ENCODE data around the gene KLHDC3.
"Not testable (repeated sequence)": the region's sequence is repeated elsewhere in the genome, so short reads cannot be mapped to it uniquely, and the experiment has no call there.

KLHDC3 gene

DNA sequence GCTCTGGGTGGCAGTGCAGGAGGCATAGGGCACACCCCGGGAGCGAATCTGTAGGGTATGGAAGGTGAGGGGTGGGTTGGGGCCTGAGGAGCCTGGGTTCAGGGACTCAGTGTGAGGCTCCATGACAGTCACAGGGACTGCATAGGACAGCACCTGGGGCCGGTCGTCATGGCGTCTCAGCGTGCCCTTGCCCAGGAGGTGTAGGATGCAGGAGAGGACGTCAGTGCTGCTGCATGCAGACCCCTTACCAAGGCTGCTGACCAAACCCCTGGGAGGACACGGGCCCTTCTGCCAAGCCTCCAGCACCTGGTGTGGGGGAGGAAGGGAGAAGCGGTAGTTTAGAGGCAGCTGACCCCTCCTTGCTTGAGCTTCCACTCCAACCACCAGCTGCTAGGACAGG lies 23.7 kb downstream of the KLHDC3 start:
- TF ChIP-seq, protein P1, sequence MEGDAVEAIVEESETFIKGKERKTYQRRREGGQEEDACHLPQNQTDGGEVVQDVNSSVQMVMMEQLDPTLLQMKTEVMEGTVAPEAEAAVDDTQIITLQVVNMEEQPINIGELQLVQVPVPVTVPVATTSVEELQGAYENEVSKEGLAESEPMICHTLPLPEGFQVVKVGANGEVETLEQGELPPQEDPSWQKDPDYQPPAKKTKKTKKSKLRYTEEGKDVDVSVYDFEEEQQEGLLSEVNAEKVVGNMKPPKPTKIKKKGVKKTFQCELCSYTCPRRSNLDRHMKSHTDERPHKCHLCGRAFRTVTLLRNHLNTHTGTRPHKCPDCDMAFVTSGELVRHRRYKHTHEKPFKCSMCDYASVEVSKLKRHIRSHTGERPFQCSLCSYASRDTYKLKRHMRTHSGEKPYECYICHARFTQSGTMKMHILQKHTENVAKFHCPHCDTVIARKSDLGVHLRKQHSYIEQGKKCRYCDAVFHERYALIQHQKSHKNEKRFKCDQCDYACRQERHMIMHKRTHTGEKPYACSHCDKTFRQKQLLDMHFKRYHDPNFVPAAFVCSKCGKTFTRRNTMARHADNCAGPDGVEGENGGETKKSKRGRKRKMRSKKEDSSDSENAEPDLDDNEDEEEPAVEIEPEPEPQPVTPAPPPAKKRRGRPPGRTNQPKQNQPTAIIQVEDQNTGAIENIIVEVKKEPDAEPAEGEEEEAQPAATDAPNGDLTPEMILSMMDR (IDR thresholded peaks at IDR 0.05; ENCODE audit: low read depth, low read length, missing control alignments) = no peak
- DNase-seq = no peak
- in situ Hi-C loops (cut with HindIII; ENCODE audit: low pct_ligation_motif_present, low sequenced_read_pairs) = no loop called here
- H3K27me3 ChIP-seq (replicated peaks) = no peaks in the 10 kb centered on the region
- H3K4me3 ChIP-seq (ENCODE audit: low read depth, low read length) = no peak overlapping the region
- no peak overlapping the region for H3K27ac ChIP-seq
- peaks cover 68% of the 10 kb centered on the region for H3K36me3 ChIP-seq (replicated peaks)

DNA sequence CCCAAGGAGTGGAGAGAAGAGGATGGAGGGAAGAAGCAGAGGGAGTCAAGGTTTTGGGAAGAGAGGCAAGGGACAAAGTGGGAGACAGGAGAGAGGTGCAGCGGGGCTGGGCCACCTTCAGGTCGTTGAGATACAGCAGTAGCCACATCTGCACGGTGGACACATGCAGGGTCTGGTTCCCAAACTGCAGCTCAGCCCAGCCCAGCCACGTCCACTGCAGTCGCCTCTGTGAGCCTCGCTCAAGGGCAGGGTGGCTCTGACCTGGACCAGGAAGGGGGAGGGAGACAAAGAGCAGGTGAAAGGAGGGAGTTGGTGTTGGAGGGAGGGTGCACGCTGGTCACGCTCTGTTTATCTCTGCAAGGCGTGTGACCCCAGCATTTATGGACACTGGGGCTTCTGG lies 24.7 kb downstream of the KLHDC3 start:
- peaks cover 73% of the 10 kb centered on the region for H3K36me3 ChIP-seq (replicated peaks)
- no peak for DNase-seq
- TF ChIP-seq, protein P1 (IDR thresholded peaks at IDR 0.05; ENCODE audit: low read depth, low read length, missing control alignments) = no peak
- no peak overlapping the region for H3K27ac ChIP-seq
- H3K27me3 ChIP-seq (replicated peaks) = no peaks in the 10 kb centered on the region
- H3K4me3 ChIP-seq (ENCODE audit: low read depth, low read length) = no peak overlapping the region
- in situ Hi-C loops (cut with HindIII; ENCODE audit: low pct_ligation_motif_present, low sequenced_read_pairs) = no loop called here

DNA sequence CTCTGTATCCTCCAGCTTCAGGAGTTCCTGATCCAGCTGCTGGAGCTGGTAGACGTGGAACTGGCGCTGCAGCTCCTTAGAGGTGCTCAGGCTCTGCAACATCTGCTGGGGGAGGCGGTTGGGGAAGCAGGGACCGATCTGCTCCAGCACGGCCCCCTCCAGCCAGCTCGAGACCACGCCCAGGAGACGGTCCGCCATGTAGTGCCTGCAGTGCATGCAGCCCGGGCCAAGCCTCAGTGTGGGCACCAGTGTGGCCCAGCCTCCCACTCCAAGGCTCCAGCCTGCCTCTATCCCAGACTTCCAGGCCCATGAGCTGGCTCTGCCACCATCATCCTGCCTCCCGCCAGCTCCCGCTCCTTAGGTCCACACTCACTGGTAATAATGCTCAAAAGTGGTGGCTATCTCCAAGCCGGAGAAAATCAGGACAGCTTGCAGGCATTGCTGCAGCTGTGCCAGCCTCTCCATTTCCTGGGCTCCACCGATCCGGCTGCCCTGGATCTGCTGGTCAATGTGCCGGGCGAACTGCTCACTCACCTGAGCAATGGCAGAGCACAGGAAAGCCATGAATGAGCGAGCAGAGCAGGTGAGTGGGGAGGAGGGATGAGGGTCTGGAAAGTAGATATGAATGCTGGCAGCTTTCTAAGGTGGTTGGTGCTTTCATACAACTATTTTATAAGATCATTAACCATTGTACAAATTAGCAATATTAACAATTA lies 26.7 kb downstream of the KLHDC3 start:
- peaks cover 72% of the 10 kb centered on the region for H3K36me3 ChIP-seq (replicated peaks)
- TF ChIP-seq, protein P1 (IDR thresholded peaks at IDR 0.05; ENCODE audit: low read depth, low read length, missing control alignments) = no peak
- H3K27me3 ChIP-seq (replicated peaks) = no peaks in the 10 kb centered on the region
- H3K27ac ChIP-seq = no peak overlapping the region
- no peak for DNase-seq
- H3K4me3 ChIP-seq (ENCODE audit: low read depth, low read length) = no peak overlapping the region
- in situ Hi-C loops (cut with HindIII; ENCODE audit: low pct_ligation_motif_present, low sequenced_read_pairs) = no loop called here

DNA sequence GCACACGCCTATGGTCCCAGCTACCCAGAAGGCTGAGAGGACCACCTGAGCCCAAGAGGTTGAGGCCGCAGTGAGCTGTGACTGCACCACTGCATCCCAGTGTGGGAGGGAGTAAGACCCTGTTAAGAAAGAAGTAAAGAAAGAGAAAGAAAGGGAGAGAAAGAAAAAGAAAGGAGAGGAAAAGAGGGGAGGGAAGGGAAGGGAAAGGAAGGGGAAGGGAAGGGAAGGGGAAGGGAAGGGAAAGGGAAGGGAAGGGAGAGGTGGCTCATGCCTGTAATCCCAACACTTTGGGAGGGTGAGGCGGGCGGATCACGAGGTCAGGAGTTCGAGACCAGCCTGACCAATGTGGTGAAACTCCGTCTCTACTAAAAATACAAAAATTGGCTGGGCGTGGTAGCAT lies 27.4 kb downstream of the KLHDC3 start:
- H3K27ac ChIP-seq; H3K4me3 ChIP-seq (ENCODE audit: low read depth, low read length); H3K27me3 ChIP-seq (replicated peaks); in situ Hi-C loops (cut with HindIII; ENCODE audit: low pct_ligation_motif_present, low sequenced_read_pairs); DNase-seq: not testable (repeated sequence)
- H3K36me3 ChIP-seq (replicated peaks) = peaks cover 77% of the 10 kb centered on the region

DNA sequence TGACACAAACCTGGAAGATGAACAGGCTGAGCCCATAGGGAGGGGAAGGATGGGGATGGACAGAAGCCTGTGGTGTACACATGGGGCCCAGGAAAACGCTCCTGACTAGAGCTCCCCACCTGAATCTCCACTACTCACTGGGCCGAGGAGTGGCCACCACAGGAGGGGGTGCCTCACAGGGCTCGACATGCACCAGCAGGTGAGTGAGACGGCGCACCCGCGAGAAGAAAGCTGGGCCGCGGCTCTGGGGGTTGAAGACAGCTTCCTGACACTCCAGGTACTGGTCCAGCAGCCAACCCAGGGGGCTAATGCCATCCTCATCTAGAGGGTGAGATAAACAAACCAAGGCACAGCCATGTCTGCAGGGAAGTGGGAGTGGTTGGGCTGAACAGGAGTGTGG lies 29.3 kb downstream of the KLHDC3 start:
- H3K27ac ChIP-seq = no peak overlapping the region
- TF ChIP-seq, protein P1 (IDR thresholded peaks at IDR 0.05; ENCODE audit: low read depth, low read length, missing control alignments) = no peak
- H3K4me3 ChIP-seq (ENCODE audit: low read depth, low read length) = no peak overlapping the region
- peaks cover 64% of the 10 kb centered on the region for H3K36me3 ChIP-seq (replicated peaks)
- in situ Hi-C loops (cut with HindIII; ENCODE audit: low pct_ligation_motif_present, low sequenced_read_pairs) = no loop called here
- H3K27me3 ChIP-seq (replicated peaks) = no peaks in the 10 kb centered on the region
- no peak for DNase-seq

DNA sequence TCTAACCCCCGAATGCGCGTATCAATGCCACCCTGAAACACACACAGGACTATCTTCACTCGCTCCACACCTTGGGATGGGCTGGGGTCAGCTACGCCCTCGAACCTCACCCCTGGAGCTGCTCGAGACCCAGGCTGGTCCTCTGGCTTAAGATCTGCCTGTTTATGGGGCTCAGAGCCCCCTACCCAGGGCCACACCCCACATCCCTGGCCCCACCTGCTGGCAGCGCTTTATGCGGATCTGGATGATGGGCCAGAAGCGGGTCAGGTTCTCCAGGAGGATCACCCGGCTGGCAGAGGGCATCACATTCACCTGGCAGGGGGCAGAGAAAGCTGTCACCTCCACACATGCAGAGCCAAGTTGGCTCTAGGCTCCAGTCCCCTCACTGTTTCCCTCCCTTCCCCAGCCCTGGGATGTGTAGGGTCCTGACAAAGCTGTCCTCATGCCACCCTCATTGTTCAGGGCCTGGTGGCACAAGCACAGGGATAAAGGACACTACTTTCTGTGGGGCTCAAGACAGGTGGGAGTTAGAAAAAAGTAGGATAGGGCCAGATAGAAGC lies 31.4 kb downstream of the KLHDC3 start:
- no peak for DNase-seq
- H3K36me3 ChIP-seq (replicated peaks) = peaks cover 61% of the 10 kb centered on the region
- in situ Hi-C loops (cut with HindIII; ENCODE audit: low pct_ligation_motif_present, low sequenced_read_pairs) = no loop called here

More for the DNA sequence above, 31.4 kb downstream of the KLHDC3 start:
- Histone ChIP-seq H3K4me3 (ENCODE audit: low read depth, low read length) (no peak overlapping the region), H3K27me3 (replicated peaks) (no peaks in the 10 kb centered on the region), H3K27ac (no peak overlapping the region)
- TF ChIP-seq, protein P1 (IDR thresholded peaks at IDR 0.05; ENCODE audit: low read depth, low read length, missing control alignments) = no peak
